ENCODE results near the gene POLR3C. TPM values are rescaled to one million over a fixed set of nuclear protein-coding genes. Genes with fewer than 3 reads are reported as not detected.
A peak's percentile ranks its signal among the peaks of the same experiment; 100 is the strongest.

The POLR3C gene
- polyA plus RNA-seq, 4 donors: 34.9 to 37.3 (median 35.2) TPM

GRCh38 chr1:145863282-145864018, 39.5 kb downstream of the POLR3C start:
- no peak for DNase-seq (ENCODE audit: low read depth in 4 of 4, low spot score in 2 of 4)

GRCh38 chr1:145868232-145868631, 44.2 kb downstream of the POLR3C start:
- no peak for DNase-seq (ENCODE audit: low read depth in 4 of 4, low spot score in 2 of 4)

- peak in 3 of 4 donors; percentile 39 to 60 (median 48) for DNase-seq (ENCODE audit: low read depth in 4 of 4, low spot score in 2 of 4)
These were observed 48.3 kb downstream of the POLR3C start for GRCh38 chr1:145871994-145872924.

- no peak for DNase-seq (ENCODE audit: low read depth in 4 of 4, low spot score in 2 of 4)
These were observed 50.6 kb downstream of the POLR3C start for GRCh38 chr1:145874646-145875045.

- no peak for DNase-seq (ENCODE audit: low read depth in 4 of 4, low spot score in 2 of 4)
These were observed 54.0 kb downstream of the POLR3C start for GRCh38 chr1:145877923-145878486.

- DNase-seq (ENCODE audit: low read depth in 4 of 4, low spot score in 2 of 4): no peak
These were observed 54.7 kb downstream of the POLR3C start for GRCh38 chr1:145878724-145879123.

- DNase-seq (ENCODE audit: low read depth in 4 of 4, low spot score in 2 of 4): no peak
These were observed 55.8 kb downstream of the POLR3C start for GRCh38 chr1:145879775-145880174.

- no peak for DNase-seq (ENCODE audit: low read depth in 4 of 4, low spot score in 2 of 4)
These were observed 60.7 kb downstream of the POLR3C start for GRCh38 chr1:145884675-145885074.

GRCh38 chr1:145885738-145886287, 61.8 kb downstream of the POLR3C start, which contains the start of gene ANKRD35:
Gene ANKRD35 (minus strand): TSS chr1:145885866. CDS start chr1:145885758, 108 bp downstream.
- peak in 3 of 4 donors; percentile 34 to 69 (median 55) for DNase-seq (ENCODE audit: low read depth in 4 of 4, low spot score in 2 of 4)

- DNase-seq (ENCODE audit: low read depth in 4 of 4, low spot score in 2 of 4): no peak
These were observed 62.4 kb downstream of the POLR3C start for GRCh38 chr1:145886390-145886789.

- no peak for DNase-seq (ENCODE audit: low read depth in 4 of 4, low spot score in 2 of 4)
These were observed 62.8 kb downstream of the POLR3C start for GRCh38 chr1:145886816-145887215.

GRCh38 chr1:145887631-145888030, 63.6 kb downstream of the POLR3C start:
- DNase-seq (ENCODE audit: low read depth in 4 of 4, low spot score in 2 of 4): no peak

GRCh38 chr1:145889722-145890121, 65.7 kb downstream of the POLR3C start:
- no peak for DNase-seq (ENCODE audit: low read depth in 4 of 4, low spot score in 2 of 4)

- no peak for DNase-seq (ENCODE audit: low read depth in 4 of 4, low spot score in 2 of 4)
These were observed 67.1 kb downstream of the POLR3C start for GRCh38 chr1:145891143-145891542.

GRCh38 chr1:145891587-145892485, 67.8 kb downstream of the POLR3C start:
- DNase-seq (ENCODE audit: low read depth in 4 of 4, low spot score in 2 of 4): peak; percentile 79 to 94 (median 88)

GRCh38 chr1:145892486-145893087, 68.6 kb downstream of the POLR3C start:
- no peak for DNase-seq (ENCODE audit: low read depth in 4 of 4, low spot score in 2 of 4)

- DNase-seq (ENCODE audit: low read depth in 4 of 4, low spot score in 2 of 4): no peak
These were observed 69.5 kb downstream of the POLR3C start for GRCh38 chr1:145893306-145894055.
